LNCaP clone FGC (cell line): ENCODE measurements around the gene COL21A1.

Experiments used
- DNase-seq: peaks from one replicate; pipeline ENCODE4 v3.0.0-alpha.2; 2011; ENCODE audit warnings: low read depth
- H3K4me3 ChIP-seq: 2 replicates; pipeline ENCODE4 v1.5.1; 2011; ENCODE audit warnings: mild to moderate bottlenecking, low read depth, low read length, control low read depth
- TF ChIP-seq, protein P1 (sequence below): IDR thresholded peaks from 2 replicates; pipeline ENCODE4 v1.5.1; 2012; ENCODE audit warnings: mild to moderate bottlenecking; ENCODE audit not compliant: control insufficient read depth, insufficient read depth; ENCODE audit errors: extremely low read depth

COL21A1 gene

DNA sequence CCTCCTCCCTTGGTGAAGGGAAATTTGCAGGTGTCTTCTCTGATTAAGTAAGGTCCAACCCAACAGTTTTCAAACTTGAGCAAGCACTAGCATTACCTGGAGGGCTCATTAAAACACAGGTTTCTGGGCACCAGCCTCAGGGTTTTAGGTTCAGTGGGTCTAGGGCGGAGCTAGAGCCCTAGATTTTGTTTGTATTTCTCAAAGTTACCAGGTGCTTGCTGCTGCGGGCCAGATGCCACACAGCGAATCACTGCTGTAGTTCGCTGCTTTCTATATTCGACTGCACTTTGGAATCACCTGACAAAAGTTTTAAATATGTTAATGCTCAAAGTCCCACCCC lies 869 bp downstream of the COL21A1 start:
- H3K4me3 ChIP-seq, result no peak overlapping the region
- TF ChIP-seq, protein P1, sequence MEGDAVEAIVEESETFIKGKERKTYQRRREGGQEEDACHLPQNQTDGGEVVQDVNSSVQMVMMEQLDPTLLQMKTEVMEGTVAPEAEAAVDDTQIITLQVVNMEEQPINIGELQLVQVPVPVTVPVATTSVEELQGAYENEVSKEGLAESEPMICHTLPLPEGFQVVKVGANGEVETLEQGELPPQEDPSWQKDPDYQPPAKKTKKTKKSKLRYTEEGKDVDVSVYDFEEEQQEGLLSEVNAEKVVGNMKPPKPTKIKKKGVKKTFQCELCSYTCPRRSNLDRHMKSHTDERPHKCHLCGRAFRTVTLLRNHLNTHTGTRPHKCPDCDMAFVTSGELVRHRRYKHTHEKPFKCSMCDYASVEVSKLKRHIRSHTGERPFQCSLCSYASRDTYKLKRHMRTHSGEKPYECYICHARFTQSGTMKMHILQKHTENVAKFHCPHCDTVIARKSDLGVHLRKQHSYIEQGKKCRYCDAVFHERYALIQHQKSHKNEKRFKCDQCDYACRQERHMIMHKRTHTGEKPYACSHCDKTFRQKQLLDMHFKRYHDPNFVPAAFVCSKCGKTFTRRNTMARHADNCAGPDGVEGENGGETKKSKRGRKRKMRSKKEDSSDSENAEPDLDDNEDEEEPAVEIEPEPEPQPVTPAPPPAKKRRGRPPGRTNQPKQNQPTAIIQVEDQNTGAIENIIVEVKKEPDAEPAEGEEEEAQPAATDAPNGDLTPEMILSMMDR, result no peak
- no peak for DNase-seq

DNA sequence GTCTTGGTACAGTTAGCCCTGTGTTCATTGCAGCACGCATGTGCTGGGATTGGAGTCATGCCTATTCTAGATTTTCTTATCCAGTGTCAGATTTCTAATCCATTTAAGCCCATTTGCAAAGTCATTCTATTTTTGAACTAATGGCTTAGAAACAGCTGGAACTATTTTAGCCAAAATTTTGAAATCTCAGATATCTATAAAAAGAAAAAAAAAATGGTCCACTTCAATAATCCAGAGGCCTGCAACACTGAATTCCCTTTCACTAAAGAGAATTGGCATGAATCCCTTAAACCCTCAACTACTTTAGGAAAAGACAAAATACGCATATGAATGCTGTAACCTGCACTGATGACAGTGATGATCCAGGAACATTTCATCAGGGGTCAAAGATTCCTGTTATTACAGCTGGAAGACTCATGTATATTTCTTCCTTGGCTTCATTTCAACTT lies 1.5 kb downstream of the COL21A1 start:
- H3K4me3 ChIP-seq, result no peak overlapping the region
- no peak for DNase-seq
- TF ChIP-seq, protein P1, result no peak

DNA sequence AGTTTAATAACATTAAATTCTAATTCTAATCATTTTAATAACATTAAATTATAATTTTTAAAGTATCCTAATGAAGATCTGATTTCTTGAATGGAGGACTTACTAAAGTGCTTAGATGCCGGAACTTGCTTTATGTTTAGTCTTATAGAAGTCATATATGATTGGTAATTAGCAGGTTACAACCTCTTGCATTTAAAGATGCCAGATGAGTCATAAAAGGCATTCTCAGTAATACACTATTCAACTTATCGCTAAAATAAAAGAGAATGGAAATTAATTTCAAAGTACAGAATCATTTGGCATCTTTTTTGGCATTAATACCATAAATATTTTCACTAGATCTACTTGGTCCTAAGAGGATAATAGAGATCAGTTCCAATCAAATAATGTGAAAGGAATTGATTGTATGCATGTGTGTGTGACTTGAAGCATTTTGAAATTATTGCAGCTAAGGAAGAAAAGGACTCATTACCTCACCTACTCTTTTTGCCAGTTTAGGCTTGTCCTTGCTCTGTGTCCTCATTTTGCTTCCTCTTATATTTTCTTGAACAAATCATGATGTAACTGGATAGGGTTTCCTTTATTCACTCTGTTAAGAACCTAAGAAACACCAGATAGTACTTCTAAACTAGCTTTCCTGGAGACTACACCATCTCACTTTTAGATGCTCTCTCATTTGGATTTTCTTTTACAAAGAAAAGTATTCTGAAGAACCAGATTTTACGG lies 2.7 kb downstream of the COL21A1 start:
- TF ChIP-seq, protein P1, result no peak
- no peak overlapping the region for H3K4me3 ChIP-seq
- no peak for DNase-seq

DNA sequence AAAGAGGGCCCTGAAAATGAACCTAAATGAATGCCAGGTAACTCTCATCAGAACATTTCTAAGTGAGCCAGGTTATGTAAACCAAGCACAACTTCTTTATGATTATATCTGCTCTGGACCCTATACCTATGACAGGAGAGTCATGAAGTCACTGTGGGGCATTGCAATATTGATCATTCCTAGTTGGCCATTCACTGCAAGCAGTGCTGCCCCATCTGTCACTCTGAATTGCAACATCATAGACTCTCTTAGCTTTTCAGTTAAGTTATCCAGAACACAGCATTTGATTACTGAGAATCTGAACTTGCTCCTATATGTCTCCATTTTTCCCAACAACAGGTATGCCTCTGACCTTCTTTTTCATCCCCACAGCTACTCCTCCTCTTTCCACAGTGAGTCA lies 3.3 kb downstream of the COL21A1 start:
- TF ChIP-seq, protein P1, result no peak
- no peak for DNase-seq
- no peak overlapping the region for H3K4me3 ChIP-seq

DNA sequence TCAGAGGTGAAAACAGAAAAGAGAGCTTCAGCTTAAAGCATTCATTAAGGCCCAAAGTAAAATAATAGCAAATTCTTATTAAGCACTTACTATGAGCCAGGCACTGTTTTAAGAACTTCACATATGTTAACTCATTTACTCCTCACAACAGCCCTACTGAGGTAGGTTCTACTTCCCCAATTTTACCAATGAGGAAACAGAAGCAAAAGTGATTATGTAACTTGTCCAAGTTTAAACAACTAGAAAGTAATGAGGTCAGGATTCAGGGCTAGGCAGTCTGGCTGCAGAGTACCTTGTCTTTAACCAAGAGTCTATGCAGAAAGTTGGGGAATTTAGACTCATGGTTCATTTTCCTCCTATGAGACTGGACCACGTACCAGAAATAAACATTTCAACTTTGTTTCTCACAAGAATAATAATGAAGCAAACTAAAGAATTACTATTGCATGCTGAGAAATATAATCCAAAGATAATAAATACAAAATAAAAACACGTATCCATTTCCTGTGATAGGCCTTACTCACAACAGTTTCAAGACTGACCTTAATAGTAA lies 3.8 kb downstream of the COL21A1 start:
- TF ChIP-seq, protein P1, result no peak
- no peak for DNase-seq
- H3K4me3 ChIP-seq, result no peak overlapping the region

DNA sequence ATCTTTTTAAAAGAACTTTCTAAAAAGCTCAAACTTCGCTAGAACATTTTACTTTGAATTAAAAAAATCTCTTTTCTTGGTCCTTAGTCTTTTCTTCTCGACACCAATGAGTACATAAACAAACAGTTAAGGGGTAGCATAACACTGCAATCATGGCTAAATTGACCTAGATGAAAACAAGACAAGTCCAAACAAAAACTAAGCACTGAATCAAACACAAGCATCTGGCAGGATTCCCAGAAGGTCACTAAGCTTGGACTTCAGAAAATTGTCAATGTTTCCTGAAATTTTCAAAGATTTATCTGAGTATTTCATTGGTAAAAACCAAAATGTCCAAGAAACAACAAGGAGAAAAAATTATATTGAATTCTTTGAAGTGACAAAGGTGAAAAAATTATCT lies 5.0 kb downstream of the COL21A1 start:
- TF ChIP-seq, protein P1, result no peak
- no peak for DNase-seq
- no peak overlapping the region for H3K4me3 ChIP-seq
